ENCODE measurements around the gene LCN12.

LCN12 gene

GRCh38 chr9:136985853-136986252 is 33.8 kb downstream of the LCN12 start:
- in situ Hi-C loops (cut with HindIII; ENCODE audit: low pct_unique_long_range_greater_than_20kb, low sequenced_read_pairs): no loop called here
- no peak for DNase-seq (ENCODE audit: low read depth in 1 of 2, low spot score in 1 of 2)
- no peak for TF ChIP-seq JUND (IDR thresholded peaks at IDR 0.05; ENCODE audit: low read depth)

DNA sequence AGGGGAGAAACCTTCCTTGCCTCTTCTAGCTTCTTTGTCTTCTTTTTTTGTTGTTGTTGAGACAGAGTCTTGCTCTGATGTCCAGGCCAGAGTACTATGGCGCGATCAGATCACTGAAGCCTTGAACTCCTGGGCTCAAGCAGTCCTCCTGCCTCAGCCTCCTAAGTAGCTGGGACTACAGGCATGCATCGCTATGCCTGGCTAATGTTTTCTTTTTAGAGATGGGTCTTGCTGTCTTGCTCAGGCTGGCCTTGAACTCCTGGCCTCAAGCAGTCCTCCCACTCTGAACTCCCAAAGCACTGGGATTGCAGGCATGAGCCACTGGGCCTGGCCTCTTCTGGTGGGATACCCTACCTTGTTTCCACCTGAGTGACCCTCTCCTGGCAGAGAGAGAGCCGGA is 36.8 kb downstream of the LCN12 start:
- in situ Hi-C loops (cut with HindIII; ENCODE audit: low pct_unique_long_range_greater_than_20kb, low sequenced_read_pairs): no loop called here
- TF ChIP-seq JUND (IDR thresholded peaks at IDR 0.05; ENCODE audit: low read depth): no peak
- no peak for DNase-seq (ENCODE audit: low read depth in 1 of 2, low spot score in 1 of 2)

DNA sequence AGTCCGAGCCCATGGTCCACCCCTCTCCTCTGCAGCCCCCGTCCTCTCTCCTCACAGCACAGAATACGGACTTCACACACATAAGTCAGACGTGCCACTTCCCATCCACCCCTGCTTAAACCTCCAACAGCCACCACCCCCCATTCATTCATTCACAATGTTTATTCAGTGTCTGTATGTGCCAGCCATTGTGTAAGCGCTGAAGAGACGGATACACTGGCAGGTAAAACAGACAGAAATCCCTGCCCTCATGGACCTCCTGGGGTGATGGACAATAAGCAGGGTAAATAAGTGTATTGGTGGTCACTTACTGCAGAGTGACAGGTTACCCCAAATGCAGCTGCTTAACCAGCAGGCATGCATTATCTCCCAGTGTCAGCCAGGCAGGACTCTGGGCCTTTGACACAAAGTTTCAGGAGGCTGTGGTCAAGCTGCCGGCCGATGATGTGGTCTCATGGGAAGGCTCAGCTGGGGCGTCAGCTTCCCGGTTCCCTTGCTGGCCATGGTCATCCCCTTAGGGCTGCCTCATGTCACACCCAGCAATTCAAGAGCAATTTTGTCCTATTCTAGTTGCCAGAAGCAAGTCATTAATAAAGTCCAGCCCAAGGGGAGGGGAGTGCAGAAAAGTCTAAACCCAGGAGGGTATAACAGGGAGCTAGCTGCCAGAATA is 38.3 kb downstream of the LCN12 start:
- no peak for DNase-seq (ENCODE audit: low read depth in 1 of 2, low spot score in 1 of 2)
- no peak for TF ChIP-seq JUND (IDR thresholded peaks at IDR 0.05; ENCODE audit: low read depth)
- in situ Hi-C loops (cut with HindIII; ENCODE audit: low pct_unique_long_range_greater_than_20kb, low sequenced_read_pairs): no loop called here

- DNase-seq (ENCODE audit: low read depth in 1 of 2, low spot score in 1 of 2): peak; percentile 96 to 98
- no peak for TF ChIP-seq JUND (IDR thresholded peaks at IDR 0.05; ENCODE audit: low read depth)
- in situ Hi-C loops (cut with HindIII; ENCODE audit: low pct_unique_long_range_greater_than_20kb, low sequenced_read_pairs): no loop called here
Measured at GRCh38 chr9:136991993-136992818, 40.1 kb downstream of the LCN12 start, which contains the start of gene PAXX. TSS of gene PAXX (plus strand) at chr9:136992422. CDS start at chr9:136992444, 22 bp downstream.

GRCh38 chr9:136992819-136993369 is 40.8 kb downstream of the LCN12 start:
- TF ChIP-seq JUND (IDR thresholded peaks at IDR 0.05; ENCODE audit: low read depth): no peak
- no peak for DNase-seq (ENCODE audit: low read depth in 1 of 2, low spot score in 1 of 2)
- in situ Hi-C loops (cut with HindIII; ENCODE audit: low pct_unique_long_range_greater_than_20kb, low sequenced_read_pairs): no loop called here

GRCh38 chr9:136994180-136994887 is 42.3 kb downstream of the LCN12 start:
- no peak for TF ChIP-seq JUND (IDR thresholded peaks at IDR 0.05; ENCODE audit: low read depth)
- DNase-seq (ENCODE audit: low read depth in 1 of 2, low spot score in 1 of 2): peak; percentile 85 to 91
- in situ Hi-C loops (cut with HindIII; ENCODE audit: low pct_unique_long_range_greater_than_20kb, low sequenced_read_pairs): no loop called here

GRCh38 chr9:136994888-136995230 is 42.8 kb downstream of the LCN12 start:
- DNase-seq (ENCODE audit: low read depth in 1 of 2, low spot score in 1 of 2): no peak
- TF ChIP-seq JUND (IDR thresholded peaks at IDR 0.05; ENCODE audit: low read depth): no peak
- in situ Hi-C loops (cut with HindIII; ENCODE audit: low pct_unique_long_range_greater_than_20kb, low sequenced_read_pairs): no loop called here

- in situ Hi-C loops (cut with HindIII; ENCODE audit: low pct_unique_long_range_greater_than_20kb, low sequenced_read_pairs): no loop called here
- no peak for TF ChIP-seq JUND (IDR thresholded peaks at IDR 0.05; ENCODE audit: low read depth)
- DNase-seq (ENCODE audit: low read depth in 1 of 2, low spot score in 1 of 2): no peak
Measured at GRCh38 chr9:136995362-136995761, 43.3 kb downstream of the LCN12 start.

- in situ Hi-C loops (cut with HindIII; ENCODE audit: low pct_unique_long_range_greater_than_20kb, low sequenced_read_pairs): no loop called here
- TF ChIP-seq JUND (IDR thresholded peaks at IDR 0.05; ENCODE audit: low read depth): no peak
- peak; percentile 48 to 67 for DNase-seq (ENCODE audit: low read depth in 1 of 2, low spot score in 1 of 2)
Measured at GRCh38 chr9:136995772-136996311, 43.8 kb downstream of the LCN12 start.

GRCh38 chr9:136996361-136997292 is 44.6 kb downstream of the LCN12 start, which contains the start of gene CLIC3:
TSS of gene CLIC3 (minus strand) at chr9:136996568. CDS start at chr9:136996543, 25 bp downstream.
- DNase-seq (ENCODE audit: low read depth in 1 of 2, low spot score in 1 of 2): peak; percentile 92 to 97
- TF ChIP-seq JUND (IDR thresholded peaks at IDR 0.05; ENCODE audit: low read depth): no peak
- in situ Hi-C loops (cut with HindIII; ENCODE audit: low pct_unique_long_range_greater_than_20kb, low sequenced_read_pairs): no loop called here

DNA sequence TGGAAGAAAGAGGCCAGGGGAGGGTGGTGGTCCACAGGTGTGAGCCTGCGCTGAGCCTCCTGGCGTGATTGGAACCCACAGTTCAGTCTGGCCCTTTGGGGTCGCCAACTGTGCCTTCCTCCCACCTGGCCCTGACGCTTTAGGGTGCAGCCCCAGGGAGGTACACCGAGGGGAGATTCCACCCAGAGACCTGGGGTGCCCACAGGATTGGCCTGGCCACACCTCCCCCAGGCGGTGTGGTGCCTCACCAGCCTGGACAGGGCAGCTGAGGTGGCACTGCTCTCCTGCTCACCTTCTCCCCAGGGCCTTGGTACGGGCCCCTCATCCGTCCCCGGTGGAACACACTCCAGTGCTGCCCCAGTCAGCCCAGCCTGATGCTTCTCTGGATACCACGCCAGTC is 45.3 kb downstream of the LCN12 start:
- DNase-seq (ENCODE audit: low read depth in 1 of 2, low spot score in 1 of 2): peak in 1 of 2 experiments; percentile 41
- no peak for TF ChIP-seq JUND (IDR thresholded peaks at IDR 0.05; ENCODE audit: low read depth)
- in situ Hi-C loops (cut with HindIII; ENCODE audit: low pct_unique_long_range_greater_than_20kb, low sequenced_read_pairs): no loop called here

Measured in T47D (cell line).